HEK293T (cell line): ENCODE measurements around the gene USP24.

Experiments
- BHLHE40 ChIP-seq: fragments of 450-650 bp; IDR thresholded peaks from 2 replicates; pipeline ENCODE4 v1.6.1; 2016; ENCODE audit warnings: mild to moderate bottlenecking, moderate library complexity, borderline replicate concordance
- CTBP1 ChIP-seq: fragments of 450-650 bp; IDR thresholded peaks from 2 replicates; pipeline ENCODE4 v1.6.1; 2016; ENCODE audit warnings: borderline replicate concordance
- ELF4 ChIP-seq: fragments of 450-650 bp; IDR thresholded peaks from 2 replicates; pipeline ENCODE4 v1.6.1; 2017; ENCODE audit warnings: antibody characterized with exemption
- FOXA1 ChIP-seq: fragments of 450-650 bp; IDR thresholded peaks from 2 replicates; pipeline ENCODE4 v1.6.1; 2016; ENCODE audit warnings: mild to moderate bottlenecking
- FOXK2 ChIP-seq: fragments of 450-650 bp; IDR thresholded peaks from 2 replicates; pipeline ENCODE4 v1.6.1; 2016; ENCODE audit warnings: mild to moderate bottlenecking
- HDGF ChIP-seq: fragments of 450-650 bp; IDR thresholded peaks from 2 replicates; pipeline ENCODE4 v1.6.1; 2017; ENCODE audit warnings: antibody characterized with exemption, borderline replicate concordance
- L3MBTL2 ChIP-seq: fragments of 450-650 bp; conservative IDR thresholded peaks from 2 replicates; pipeline ENCODE4 v1.6.1; 2016; ENCODE audit warnings: mild to moderate bottlenecking
- SP1 ChIP-seq: fragments of 450-650 bp; IDR thresholded peaks from 2 replicates; pipeline ENCODE4 v1.6.1; 2017

DNA sequence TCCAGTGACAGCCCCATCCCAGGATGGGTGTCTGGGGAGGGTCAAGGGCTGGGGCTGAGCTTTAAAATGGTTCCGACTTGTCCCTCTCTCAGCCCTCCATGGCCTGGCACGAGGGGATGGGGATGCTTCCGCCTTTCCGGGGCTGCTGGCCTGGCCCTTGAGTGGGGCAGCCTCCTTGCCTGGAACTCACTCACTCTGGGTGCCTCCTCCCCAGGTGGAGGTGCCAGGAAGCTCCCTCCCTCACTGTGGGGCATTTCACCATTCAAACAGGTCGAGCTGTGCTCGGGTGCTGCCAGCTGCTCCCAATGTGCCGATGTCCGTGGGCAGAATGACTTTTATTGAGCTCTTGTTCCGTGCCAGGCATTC, 151.6 kb downstream of the USP24 start:
- TF ChIP-seq SP1 = no peak
- no peak for TF ChIP-seq L3MBTL2
- TF ChIP-seq FOXA1 = no peak
- no peak for TF ChIP-seq BHLHE40
- no peak for TF ChIP-seq FOXK2
- TF ChIP-seq ELF4 = no peak
- TF ChIP-seq CTBP1 = no peak
- no peak for TF ChIP-seq HDGF
